K562 (cell line): Measurements from ENCODE around the gene ZSCAN12. TPM values are rescaled to one million over a fixed set of nuclear protein-coding genes. Genes with fewer than 3 reads are reported as not detected.

ENCODE experiments used
- DLX4 ChIP-seq: fragments of 250-450 bp; sonication (Bioruptor Pico); IDR thresholded peaks from 2 replicates; pipeline ENCODE4 v1.6.1; 2021; ENCODE audit warnings: mild to moderate bottlenecking
- HNRNPUL1 ChIP-seq: fragments of 200-400 bp; formaldehyde crosslinking; IDR thresholded peaks from 2 replicates; pipeline ENCODE4 v1.6.1; 2017; ENCODE audit warnings: low read length
- IFI16 ChIP-seq: fragments of 250-450 bp; sonication (Bioruptor Pico); IDR thresholded peaks from 2 replicates; pipeline ENCODE4 v2.1.2; 2022; ENCODE audit warnings: mild to moderate bottlenecking, inconsistent platforms
- KAT2B ChIP-seq: IDR thresholded peaks from one replicate; pipeline ENCODE4 v1.6.1; 2012; ENCODE audit warnings: low read depth, mild to moderate bottlenecking, control low read depth, inconsistent platforms, low read length, moderate library complexity
- MCM3 ChIP-seq: fragments of 450-650 bp; IDR thresholded peaks from 2 replicates; pipeline ENCODE4 v1.6.1; 2016
- MEIS2 ChIP-seq: fragments of 450-650 bp; IDR thresholded peaks from 2 replicates; pipeline ENCODE4 v1.6.1; 2014; ENCODE audit warnings: mild to moderate bottlenecking; ENCODE audit not compliant: partially characterized antibody
- MIER1 ChIP-seq: fragments of 450-650 bp; IDR thresholded peaks from 2 replicates; pipeline ENCODE4 v1.6.1; 2016; ENCODE audit warnings: antibody characterized with exemption, mild to moderate bottlenecking, low read depth
- MXI1 ChIP-seq: IDR thresholded peaks from 2 replicates; pipeline ENCODE4 v1.6.1; 2011; ENCODE audit warnings: low read depth, mild to moderate bottlenecking, improper control_type of control experiment, low read length
- NFATC3 ChIP-seq: fragments of 450-650 bp; IDR thresholded peaks from 2 replicates; pipeline ENCODE4 v1.6.1; 2017; ENCODE audit warnings: mild to moderate bottlenecking
- NUFIP1 ChIP-seq: fragments of 450-650 bp; IDR thresholded peaks from 2 replicates; pipeline ENCODE4 v1.6.1; 2018; ENCODE audit not compliant: partially characterized antibody
- PREB ChIP-seq: sonication (generic); formaldehyde crosslinking; IDR thresholded peaks from 2 replicates; pipeline ENCODE4 v1.8.1; 2023; ENCODE audit warnings: mild to moderate bottlenecking, missing genetic modification reagents
- PTRF ChIP-seq: fragments of 450-650 bp; IDR thresholded peaks from 2 replicates; pipeline ENCODE4 v1.6.1; 2016; ENCODE audit warnings: mild to moderate bottlenecking, missing genetic modification characterization, missing compliant biosample characterization
- SMARCC2 ChIP-seq: fragments of 450-650 bp; IDR thresholded peaks from 2 replicates; pipeline ENCODE4 v1.6.1; 2017; ENCODE audit warnings: antibody characterized with exemption, moderate library complexity, mild to moderate bottlenecking, low read depth
- ZNF134 ChIP-seq: fragments of 250-450 bp; sonication (Bioruptor Pico); conservative IDR thresholded peaks from 2 replicates; pipeline ENCODE4 v1.4.0; 2020
- ZNF143 ChIP-seq: sonication (generic); formaldehyde crosslinking; IDR thresholded peaks from 2 replicates; pipeline ENCODE4 v1.9.0; 2022; ENCODE audit warnings: mild to moderate bottlenecking, missing genetic modification reagents
- ZNF175 ChIP-seq: fragments of 200-800 bp; sonication (Bioruptor generic); IDR thresholded peaks from 2 replicates; pipeline ENCODE4 v1.6.1; 2016; ENCODE audit warnings: low read depth, mild to moderate bottlenecking, missing genetic modification characterization, missing compliant biosample characterization
- ZNF347 ChIP-seq: fragments of 450-650 bp; formaldehyde crosslinking; IDR thresholded peaks from 2 replicates; pipeline ENCODE4 v1.4.0; 2020; ENCODE audit warnings: low read depth, mild to moderate bottlenecking, moderate library complexity
- ZNF511 ChIP-seq: sonication (generic); formaldehyde crosslinking; IDR thresholded peaks from 2 replicates; pipeline ENCODE4 v1.8.0; 2022; ENCODE audit warnings: mild to moderate bottlenecking, missing genetic modification reagents
- ZNF77 ChIP-seq: fragments of 250-450 bp; sonication (Bioruptor Pico); IDR thresholded peaks from 2 replicates; pipeline ENCODE4 v1.5.0; 2020
- polyA plus RNA-seq, 8 experiments: library from polyadenylated mRNA; depleted of rRNA in 4 of 8; stranded (reverse) in 5 of 8; unstranded in 3 of 8; fragments of >200 nt; fragmentation: Nextera tagmentation in 2 of 8; fragmentation: Illumina TruSeq in 1 of 8; extraction: Ambion mirVana in 2 of 8; extraction: Trizol in 1 of 8; gene quantifications; 2 replicates each; pipeline versions ENCODE4 v1.2.1 to v1.2.3, GENCODE V29; 2011 to 2014; ENCODE audit warnings: inconsistent platforms in 1 of 8, missing spikeins in 1 of 8
- total RNA-seq, 7 experiments: library from RNA; depleted of rRNA in 6 of 7; stranded (reverse); fragments of >200 nt in 6 of 7; fragmentation: Illumina TruSeq in 2 of 7; extraction: Trizol in 2 of 7; gene quantifications; 2 replicates each; pipeline versions ENCODE4 v1.2.1 to v1.2.3, GENCODE V29; 2011 to 2021; ENCODE audit warnings: low replicate concordance in 1 of 7
- TF ChIP-seq, protein P1 (sequence below): IDR thresholded peaks from 2 replicates; pipeline ENCODE4 v1.6.1; 2016; ENCODE audit warnings: missing genetic modification characterization, missing compliant biosample characterization
- TF ChIP-seq, protein P2 (sequence below): IDR thresholded peaks from 2 replicates; pipeline ENCODE4 v1.6.1; 2011; ENCODE audit warnings: borderline replicate concordance, low read depth, mild to moderate bottlenecking, moderate library complexity, low read length; ENCODE audit not compliant: insufficient read depth, poor library complexity, severe bottlenecking
- TF ChIP-seq, protein P3 (sequence below): sonication (generic); formaldehyde crosslinking; IDR thresholded peaks from 2 replicates; pipeline ENCODE4 v1.8.1; 2023; ENCODE audit warnings: mild to moderate bottlenecking, missing genetic modification reagents

Gene ZSCAN12
- total and polyA plus RNA-seq, 9 of the 15 experiments (the other 6 are each of a cell fraction or from before 2014, with no cell fraction given): 2.5 to 19.6 (median 12.5) TPM

DNA sequence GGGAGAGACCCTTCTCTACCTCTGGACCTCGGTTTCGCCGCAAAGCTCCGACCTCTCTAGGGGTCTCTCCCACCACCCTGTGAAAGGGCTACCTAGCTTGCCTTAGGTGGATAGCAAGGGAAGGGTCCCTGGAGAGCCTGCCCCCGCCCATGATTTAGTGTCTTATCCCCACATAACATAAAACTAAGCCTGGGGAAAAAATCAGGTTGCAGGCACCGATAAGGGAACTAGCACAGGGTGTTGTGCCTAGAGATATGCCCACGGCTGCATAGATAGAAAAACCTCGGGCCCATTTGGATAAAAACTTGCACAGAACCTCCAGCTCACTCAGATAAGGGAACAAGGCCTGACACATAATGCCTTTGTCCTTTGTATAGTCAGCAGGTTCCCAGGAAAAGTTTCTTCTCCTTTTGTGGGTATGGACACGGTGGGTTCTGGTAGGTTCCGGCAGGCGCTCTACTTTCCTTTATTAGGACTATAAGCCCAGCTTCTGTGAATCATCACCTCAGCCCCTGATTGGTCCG, 64.4 kb downstream of the ZSCAN12 start (continued):
- TF ChIP-seq ZNF511 (no peak), ZNF175 (CRISPR knock-in tag) (peak; percentile 92), MIER1 (peak; percentile 30; the same call in 1 of the 2 replicates), ZNF143 (CRISPR knock-in tag) (no peak), NUFIP1 (peak; percentile 20), ZNF347 (CRISPR knock-in tag) (no peak), SMARCC2 (peak; percentile 94), MEIS2 (peak; percentile 47), MXI1 (peak; percentile 79), DLX4 (CRISPR knock-in tag) (no peak), PREB (CRISPR knock-in tag) (no peak), IFI16 (CRISPR knock-in tag) (no peak), NFATC3 (peak; percentile 89), KAT2B (no peak), MCM3 (no peak), PTRF (no peak), HNRNPUL1 (no peak), ZNF134 (no peak), ZNF77 (CRISPR knock-in tag) (no peak)
- TF ChIP-seq, protein P1, sequence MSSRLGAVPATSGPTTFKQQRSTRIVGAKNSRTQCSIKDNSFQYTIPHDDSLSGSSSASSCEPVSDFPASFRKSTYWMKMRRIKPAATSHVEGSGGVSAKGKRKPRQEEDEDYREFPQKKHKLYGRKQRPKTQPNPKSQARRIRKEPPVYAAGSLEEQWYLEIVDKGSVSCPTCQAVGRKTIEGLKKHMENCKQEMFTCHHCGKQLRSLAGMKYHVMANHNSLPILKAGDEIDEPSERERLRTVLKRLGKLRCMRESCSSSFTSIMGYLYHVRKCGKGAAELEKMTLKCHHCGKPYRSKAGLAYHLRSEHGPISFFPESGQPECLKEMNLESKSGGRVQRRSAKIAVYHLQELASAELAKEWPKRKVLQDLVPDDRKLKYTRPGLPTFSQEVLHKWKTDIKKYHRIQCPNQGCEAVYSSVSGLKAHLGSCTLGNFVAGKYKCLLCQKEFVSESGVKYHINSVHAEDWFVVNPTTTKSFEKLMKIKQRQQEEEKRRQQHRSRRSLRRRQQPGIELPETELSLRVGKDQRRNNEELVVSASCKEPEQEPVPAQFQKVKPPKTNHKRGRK: no peak
- TF ChIP-seq, protein P2, sequence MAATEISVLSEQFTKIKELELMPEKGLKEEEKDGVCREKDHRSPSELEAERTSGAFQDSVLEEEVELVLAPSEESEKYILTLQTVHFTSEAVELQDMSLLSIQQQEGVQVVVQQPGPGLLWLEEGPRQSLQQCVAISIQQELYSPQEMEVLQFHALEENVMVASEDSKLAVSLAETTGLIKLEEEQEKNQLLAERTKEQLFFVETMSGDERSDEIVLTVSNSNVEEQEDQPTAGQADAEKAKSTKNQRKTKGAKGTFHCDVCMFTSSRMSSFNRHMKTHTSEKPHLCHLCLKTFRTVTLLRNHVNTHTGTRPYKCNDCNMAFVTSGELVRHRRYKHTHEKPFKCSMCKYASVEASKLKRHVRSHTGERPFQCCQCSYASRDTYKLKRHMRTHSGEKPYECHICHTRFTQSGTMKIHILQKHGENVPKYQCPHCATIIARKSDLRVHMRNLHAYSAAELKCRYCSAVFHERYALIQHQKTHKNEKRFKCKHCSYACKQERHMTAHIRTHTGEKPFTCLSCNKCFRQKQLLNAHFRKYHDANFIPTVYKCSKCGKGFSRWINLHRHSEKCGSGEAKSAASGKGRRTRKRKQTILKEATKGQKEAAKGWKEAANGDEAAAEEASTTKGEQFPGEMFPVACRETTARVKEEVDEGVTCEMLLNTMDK: no peak
- TF ChIP-seq, protein P3, sequence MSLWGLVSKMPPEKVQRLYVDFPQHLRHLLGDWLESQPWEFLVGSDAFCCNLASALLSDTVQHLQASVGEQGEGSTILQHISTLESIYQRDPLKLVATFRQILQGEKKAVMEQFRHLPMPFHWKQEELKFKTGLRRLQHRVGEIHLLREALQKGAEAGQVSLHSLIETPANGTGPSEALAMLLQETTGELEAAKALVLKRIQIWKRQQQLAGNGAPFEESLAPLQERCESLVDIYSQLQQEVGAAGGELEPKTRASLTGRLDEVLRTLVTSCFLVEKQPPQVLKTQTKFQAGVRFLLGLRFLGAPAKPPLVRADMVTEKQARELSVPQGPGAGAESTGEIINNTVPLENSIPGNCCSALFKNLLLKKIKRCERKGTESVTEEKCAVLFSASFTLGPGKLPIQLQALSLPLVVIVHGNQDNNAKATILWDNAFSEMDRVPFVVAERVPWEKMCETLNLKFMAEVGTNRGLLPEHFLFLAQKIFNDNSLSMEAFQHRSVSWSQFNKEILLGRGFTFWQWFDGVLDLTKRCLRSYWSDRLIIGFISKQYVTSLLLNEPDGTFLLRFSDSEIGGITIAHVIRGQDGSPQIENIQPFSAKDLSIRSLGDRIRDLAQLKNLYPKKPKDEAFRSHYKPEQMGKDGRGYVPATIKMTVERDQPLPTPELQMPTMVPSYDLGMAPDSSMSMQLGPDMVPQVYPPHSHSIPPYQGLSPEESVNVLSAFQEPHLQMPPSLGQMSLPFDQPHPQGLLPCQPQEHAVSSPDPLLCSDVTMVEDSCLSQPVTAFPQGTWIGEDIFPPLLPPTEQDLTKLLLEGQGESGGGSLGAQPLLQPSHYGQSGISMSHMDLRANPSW: no peak
